Right lung (tissue), 5 donors: ENCODE data around the gene TMEM63A. TPM values are rescaled to one million over a fixed set of nuclear protein-coding genes. Genes with fewer than 3 reads are reported as not detected.
"Not testable (repeated sequence)": the region's sequence is repeated elsewhere in the genome, so short reads cannot be mapped to it uniquely, and the experiment has no call there.

ENCODE experiments used
- DNase-seq, 2 donors: peaks; one replicate each; pipeline ENCODE4 v3.0.0-alpha.2; 2013
- polyA plus RNA-seq, 5 donors: library from polyadenylated mRNA; unstranded; fragments of 120-200 nt; gene quantifications; one replicate each; pipeline versions ENCODE4 v1.2.1 to v1.2.3, GENCODE V29; 2013; ENCODE audit warnings: inconsistent platforms in 1 of 5, low replicate concordance in 1 of 5; ENCODE audit not compliant: insufficient read length in 5 of 5, insufficient read depth in 1 of 5

TMEM63A gene
- polyA plus RNA-seq, 5 donors, result 103 to 163 (median 110) TPM

GRCh38 chr1:225822655-225823403 lies 59.4 kb downstream of the TMEM63A start:
- no peak for DNase-seq

- DNase-seq, result peak in 1 of 2 donors; percentile 57
Measured at GRCh38 chr1:225820522-225821120, 61.6 kb downstream of the TMEM63A start.

DNA sequence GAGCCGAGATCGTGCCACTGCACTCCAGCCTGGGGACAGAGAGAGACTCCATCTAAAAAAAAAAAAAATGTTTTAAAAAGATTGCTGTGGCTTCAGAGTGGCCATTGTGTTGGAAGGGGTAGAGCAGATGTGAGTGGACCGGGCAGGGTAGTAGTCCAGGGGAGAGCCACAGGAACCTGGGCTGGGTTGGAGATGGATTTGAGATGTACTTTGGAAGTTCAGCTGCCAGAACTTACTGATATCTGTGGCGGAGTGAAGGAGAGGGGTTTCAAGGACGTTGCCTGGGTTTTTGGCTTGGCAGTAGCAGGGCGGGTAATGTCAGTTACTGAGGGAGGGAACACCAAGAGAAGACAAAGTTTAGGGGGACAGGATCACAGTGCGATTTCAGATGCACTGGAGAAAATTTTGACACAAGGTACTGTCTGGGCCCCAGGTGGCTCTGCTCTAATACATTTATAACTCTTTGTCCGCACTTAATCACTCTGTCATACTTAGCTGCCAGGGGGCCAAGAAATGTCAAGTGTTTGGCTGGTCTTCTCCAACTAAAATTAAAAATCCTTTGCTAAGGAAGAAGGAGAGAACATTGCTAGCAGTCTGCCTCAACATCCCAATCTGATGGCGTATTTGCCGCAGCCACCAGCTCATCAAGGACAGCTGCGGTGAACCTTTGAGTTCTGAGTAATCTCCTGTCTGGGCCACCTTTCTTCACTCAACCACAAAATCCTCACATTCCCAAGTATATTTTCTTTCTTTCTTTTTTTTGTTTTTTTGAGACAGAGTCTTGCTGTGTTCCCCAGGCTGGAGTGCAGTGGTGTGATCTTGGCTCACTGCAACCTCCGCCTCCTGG lies 62.6 kb downstream of the TMEM63A start:
- DNase-seq, result no peak

GRCh38 chr1:225818229-225818628 lies 64.0 kb downstream of the TMEM63A start:
- DNase-seq, result no peak

DNA sequence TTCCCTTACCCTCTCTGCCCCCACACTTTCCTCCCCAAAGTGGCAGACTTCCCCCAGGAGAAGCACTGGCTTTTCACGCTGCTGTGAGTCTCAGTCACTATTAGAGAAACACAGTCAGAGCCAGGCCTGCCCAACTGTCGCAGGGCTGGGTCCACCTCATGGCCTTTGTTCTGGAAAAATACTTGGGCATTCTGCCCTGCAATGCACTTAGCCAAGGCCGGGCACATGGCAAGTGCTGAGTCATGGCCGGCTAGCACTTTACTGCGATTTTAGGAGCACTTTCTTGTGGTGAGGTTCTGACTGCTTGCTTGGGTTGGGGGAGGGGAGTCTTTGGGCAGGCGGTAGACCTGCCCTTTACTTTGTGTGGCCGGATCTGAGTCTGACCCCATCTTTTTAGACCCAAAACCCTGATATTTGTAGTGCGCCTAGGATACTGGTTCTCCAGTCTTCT lies 64.5 kb downstream of the TMEM63A start:
- no peak for DNase-seq

GRCh38 chr1:225816643-225817538 lies 65.3 kb downstream of the TMEM63A start:
- DNase-seq, result peak; percentile 81 to 82

DNA sequence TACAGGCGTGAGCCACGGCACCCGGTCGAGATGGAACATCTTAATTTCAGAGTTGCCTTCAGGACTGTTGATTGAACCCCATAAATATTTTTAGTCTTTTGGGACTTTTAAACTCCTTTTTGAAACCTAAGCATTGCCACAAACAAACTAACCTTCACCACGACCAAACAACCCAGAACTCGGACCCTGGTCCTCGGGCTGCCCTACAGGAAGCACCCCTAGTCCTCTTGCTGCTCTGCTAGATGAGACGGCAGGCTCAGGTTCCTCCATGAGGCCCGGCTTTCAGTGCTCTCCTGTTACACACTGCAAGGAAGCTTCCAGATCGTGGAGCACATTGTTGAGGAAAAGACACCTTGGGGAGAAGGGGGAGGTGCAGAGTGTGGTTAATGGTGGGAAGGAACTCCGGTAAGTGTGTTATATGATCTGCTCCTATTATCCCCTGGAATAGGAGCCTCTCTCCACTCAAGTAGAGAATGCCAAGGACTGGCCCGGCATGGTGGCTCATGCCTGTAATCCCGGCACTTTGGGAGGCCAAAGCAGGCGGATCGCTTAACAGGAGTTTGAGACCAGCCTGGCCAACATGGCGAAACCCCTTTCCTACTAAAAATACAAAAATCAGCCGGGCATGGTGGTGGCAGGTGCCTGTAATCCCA lies 66.5 kb downstream of the TMEM63A start:
- no peak for DNase-seq

DNA sequence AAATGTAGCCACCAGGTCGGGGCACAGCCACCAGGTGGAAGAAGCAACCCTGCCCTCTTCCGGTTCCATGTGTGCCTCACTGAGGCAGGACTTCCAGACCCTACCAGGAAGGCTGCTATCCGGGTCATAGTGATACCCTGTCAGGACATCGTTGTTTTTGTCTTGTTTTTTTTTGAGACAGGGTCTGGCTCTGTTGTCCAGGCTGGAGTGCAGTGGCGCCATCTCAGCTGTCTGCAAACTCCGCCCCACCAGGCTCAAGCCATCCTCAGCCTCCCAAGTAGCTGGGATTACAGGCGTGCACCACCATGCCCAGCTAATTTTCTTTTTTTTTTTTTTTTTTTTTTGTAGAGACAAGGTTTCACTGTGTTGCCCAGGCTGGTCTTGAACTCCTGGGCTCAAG lies 67.1 kb downstream of the TMEM63A start:
- not testable (repeated sequence) for DNase-seq

GRCh38 chr1:225814381-225814780 lies 67.8 kb downstream of the TMEM63A start:
- no peak for DNase-seq

DNA sequence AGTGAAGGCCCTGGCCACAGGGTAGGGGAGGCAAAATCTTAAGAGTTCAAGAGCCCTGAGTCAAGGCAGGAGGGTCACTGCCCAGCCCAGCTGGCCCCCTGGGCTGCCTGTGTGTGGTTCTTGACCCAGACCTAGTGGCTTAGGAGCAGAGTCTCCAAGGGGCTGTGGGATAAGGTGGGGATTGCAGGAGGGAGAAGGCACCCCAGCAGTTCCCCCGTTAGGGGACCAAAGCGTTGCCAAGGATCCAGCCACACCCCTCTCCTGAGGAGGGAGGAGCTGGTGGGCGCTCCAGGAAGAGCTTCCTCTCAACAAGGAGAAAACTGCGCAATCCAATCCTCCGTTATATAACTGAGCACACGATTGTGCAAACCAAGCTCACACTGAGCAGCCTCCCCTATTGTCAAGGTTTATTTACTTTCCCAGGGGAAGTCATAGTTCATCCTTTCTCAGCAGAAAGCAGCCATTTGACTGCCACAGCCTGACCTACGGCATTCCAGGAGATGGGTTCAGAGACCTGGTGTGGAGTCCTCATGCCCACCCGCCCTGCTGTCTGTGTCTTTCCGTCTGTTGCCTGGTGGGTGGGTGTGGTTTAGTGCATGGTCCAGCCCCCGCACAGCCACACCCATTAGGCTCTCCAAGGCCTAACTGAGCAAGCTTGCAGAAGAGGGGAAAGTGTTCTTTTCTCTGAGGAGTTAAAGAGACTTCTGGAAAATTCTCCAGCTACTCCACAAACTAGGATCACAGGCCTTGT lies 68.8 kb downstream of the TMEM63A start:
- peak; percentile 68 to 72 for DNase-seq

DNA sequence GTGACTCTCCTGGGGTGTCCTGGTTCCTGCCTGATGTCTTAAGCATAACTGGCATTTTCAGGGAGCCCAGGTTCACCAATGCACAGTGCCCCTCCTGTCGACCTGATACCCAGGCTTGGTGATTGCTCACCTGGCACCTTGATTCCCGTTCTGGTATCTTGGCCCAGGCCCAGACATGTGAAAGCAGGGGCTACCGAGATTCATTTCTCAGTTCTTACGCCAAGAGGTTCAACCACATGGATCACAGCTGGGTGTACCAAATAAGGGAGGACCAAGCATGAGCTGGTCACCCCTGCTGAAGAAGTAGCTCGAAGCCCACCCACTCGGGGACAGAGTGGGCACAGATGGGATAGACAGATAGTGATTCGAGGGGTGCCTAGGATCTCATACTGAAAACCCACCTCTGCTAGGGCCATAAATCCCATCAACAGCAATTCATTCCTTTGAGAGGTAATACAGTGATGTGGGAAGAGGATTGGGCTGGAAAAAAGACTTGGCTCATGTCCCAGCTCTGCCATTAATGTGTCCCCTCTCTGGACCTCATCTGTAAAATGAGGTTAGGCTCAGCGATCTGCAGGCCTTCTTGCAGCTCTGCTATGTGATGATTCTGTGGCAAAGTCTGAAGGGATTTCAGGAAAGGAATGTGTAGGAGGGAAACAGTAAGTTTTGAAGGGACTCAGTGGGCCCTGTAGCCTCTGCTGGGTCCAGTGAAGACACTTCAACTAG lies 69.5 kb downstream of the TMEM63A start:
- no peak for DNase-seq

DNA sequence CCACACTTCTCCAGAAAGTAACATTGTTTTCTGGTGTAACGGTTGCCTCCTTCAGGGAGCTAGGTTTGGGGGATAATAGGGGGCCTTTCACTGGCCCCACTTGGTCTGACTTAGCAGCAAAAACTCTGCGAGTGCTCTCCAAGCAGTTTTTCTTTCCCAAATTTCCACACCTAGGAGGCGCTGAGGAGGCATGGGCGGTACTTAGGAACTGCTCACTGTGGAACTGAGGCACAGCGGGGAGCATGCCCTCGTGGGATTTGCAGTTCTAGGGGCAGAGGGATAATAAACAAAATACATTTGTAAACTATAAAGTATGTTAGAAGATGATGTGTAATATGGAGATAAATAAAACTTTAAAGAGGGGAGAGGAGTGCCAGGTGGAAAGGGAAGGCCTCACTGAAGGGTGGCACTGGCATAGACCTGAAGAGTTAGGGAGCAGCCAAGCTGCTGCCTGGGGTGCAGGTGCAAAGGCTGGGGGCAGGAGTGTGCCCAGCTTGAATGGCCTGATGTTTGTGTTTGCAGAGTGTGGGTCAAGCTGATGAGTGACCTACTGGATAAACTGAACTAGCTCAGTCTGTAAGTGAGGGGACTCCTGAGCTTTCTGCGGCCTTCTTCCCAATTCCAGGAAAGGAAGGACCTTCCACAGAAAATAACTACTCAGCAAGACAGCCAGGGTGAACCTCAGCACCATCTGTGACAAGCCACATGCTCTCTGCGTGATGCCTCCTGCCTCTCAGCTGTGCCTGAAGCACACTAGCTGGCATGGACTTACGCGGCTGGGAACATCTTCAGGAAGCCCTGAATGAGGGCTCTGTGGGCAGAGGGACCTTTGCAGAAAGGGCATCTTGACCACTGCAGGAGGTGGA lies 70.3 kb downstream of the TMEM63A start:
- DNase-seq, result no peak

DNA sequence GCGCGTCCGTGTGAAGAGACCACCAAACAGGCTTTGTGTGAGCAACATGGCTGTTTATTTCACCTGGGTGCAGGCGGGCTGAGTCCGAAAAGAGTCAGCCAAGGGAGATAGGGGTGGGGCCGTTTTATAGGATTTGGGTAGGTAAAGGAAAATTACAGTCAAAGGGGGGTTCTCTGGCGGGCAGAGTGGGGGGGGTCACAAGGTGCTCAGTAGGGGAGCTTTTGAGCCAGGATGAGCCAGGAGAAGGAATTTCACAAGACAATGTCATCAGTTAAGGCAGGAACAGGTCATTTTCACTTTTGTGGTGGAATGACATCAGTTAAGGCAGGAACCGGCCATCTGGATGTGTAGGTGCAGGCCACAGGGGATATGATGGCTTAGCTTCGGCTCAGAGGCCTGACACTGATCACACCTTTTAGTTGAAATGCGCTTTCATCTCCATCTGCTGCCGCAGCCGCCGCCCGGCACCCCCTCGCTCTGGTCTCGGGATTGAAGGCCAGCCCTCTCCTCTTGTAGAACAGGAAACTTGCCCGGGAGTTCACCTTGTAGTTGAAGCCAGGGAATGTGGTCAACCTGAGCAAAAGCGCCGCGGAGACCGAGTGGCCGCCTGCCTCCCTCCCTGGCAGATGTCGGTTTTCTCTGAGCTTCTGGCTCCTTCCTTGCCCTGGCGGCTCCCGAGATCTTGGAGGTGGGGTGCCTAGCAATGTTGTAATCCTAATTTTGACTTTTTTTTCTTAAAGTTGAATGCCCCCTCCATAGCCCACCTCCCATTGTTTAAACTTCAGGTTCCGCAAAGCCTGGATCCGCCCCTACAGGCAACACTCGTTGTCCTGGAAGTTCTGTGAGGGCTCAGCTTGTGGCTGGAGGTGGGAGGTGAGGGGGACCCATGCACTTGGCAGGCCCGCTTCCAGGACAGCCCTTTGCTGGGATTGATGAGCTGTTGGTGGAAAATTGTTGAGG lies 71.3 kb downstream of the TMEM63A start:
- peak in 1 of 2 donors; percentile 33 for DNase-seq

DNA sequence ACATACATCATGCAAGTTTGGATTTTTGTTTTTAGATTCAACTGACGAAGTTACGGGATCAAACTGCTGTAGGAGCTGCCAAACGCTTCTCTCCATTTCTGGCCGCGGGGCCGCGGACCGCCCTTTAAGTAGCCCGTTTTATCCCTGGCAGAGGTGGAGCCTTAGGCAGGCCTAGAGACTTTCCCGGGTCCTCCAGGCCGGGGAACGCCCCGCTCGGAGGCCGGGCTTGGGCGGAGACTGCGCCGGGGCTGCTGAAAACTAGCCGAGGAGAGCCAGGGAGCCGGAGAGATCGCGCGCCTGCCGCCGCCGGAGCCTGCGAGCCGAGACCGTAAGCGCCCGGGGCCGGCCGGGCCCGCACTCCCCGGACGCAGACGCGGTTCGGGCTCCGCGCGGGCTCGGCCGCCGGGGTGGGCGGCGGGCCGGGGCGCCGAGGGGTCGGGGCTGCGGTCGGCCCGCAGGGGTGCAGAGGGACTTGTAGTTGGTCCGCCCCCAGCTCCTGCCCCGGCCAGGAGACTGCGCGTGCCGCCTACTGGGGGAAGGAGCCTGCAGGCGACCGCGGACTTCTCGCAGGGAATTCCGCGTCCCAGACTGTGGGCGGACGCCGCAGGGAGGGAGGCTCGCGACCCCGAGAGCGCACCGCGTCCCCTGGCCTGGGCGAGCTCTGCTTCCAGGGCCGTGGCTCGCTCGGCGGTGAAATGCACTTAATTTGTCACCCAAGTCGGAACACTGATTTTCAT lies 72.2 kb downstream of the TMEM63A start, which contains the start of gene EPHX1:
Gene EPHX1, plus strand, starts transcription at position 283 of the 737 bp plus-strand sequence. CDS start 18,606 bp downstream, outside the sequence.
- peak; percentile 83 to 84 for DNase-seq

DNA sequence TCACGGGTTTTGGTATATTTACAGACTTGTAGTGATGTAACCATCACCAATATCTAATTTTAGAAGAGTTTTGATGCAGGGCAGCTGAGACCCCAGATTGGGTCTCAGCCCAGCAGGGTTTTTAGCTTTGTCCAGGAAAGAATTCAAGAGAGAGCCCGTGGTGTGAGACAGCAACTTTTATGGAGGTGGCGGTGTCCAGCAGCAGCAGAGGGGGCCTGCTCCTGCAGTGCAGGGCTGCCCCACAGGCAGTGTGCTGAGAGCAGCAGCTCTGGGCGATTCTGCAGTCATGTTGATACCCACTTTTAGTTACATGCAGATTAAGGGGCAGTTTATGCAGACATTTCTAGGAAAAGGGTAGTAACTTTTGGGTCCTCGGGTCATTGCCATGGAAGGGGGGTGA lies 74.0 kb downstream of the TMEM63A start:
- no peak for DNase-seq

- DNase-seq, result not testable (repeated sequence)
Measured at GRCh38 chr1:225806736-225807135, 75.4 kb downstream of the TMEM63A start.
